Transverse colon (tissue), 4 donors: ENCODE measurements around the gene MYZAP. TPM values are rescaled to one million over a fixed set of nuclear protein-coding genes. Genes with fewer than 3 reads are reported as not detected.

Source experiments
- DNase-seq: peaks from one replicate; pipeline ENCODE4 v3.0.0-alpha.2; 2019
- H3K27ac ChIP-seq, 4 donors: fragments of 200-600 bp; sonication (generic); 2 replicates each; pipeline ENCODE4 v1.5.1; 2016 to 2018; ENCODE audit warnings: inconsistent platforms in 4 of 4
- H3K27me3 ChIP-seq: fragments of 200-600 bp; sonication (generic); 2 replicates; pipeline ENCODE4 v1.5.1; 2017; ENCODE audit warnings: inconsistent platforms
- H3K36me3 ChIP-seq, 4 donors: fragments of 200-600 bp; sonication (generic); 2 replicates each; pipeline ENCODE4 v1.5.1; 2017 to 2019; ENCODE audit warnings: inconsistent platforms in 4 of 4
- H3K4me1 ChIP-seq, 4 donors: fragments of 200-600 bp; sonication (generic); 2 replicates each; pipeline ENCODE4 v1.5.1; 2017 to 2020; ENCODE audit warnings: inconsistent platforms in 4 of 4
- H3K4me3 ChIP-seq, 4 donors: fragments of 200-600 bp; sonication (generic); 1 replicate in 1 of 4; 2 replicates in 3 of 4; pipeline versions ENCODE4 v1.5.1 to v1.6.1; 2017 to 2019; ENCODE audit warnings: inconsistent platforms in 4 of 4
- H3K9me3 ChIP-seq, 2 donors: fragments of 200-600 bp; sonication (generic); 2 replicates each; pipeline ENCODE4 v1.5.1; 2017 to 2019; ENCODE audit warnings: inconsistent platforms in 2 of 2
- CTCF ChIP-seq, 5 experiments: fragments of 200-600 bp in 3 of 5; fragments of 450-650 bp in 2 of 5; sonication (generic) in 3 of 5; IDR thresholded peaks; 1 replicate in 2 of 5; 2 replicates in 3 of 5; pipeline ENCODE4 v1.5.1; 2016 to 2017; ENCODE audit warnings: antibody characterized with exemption in 5 of 5, inconsistent platforms in 3 of 5, mild to moderate bottlenecking in 2 of 5, moderate library complexity in 1 of 5
- EP300 ChIP-seq: sonication (generic); formaldehyde crosslinking; IDR thresholded peaks from one replicate; pipeline ENCODE4 v1.6.1; 2017; ENCODE audit warnings: antibody characterized with exemption, low read depth
- POLR2A ChIP-seq: fragments of 450-650 bp; IDR thresholded peaks from one replicate; pipeline ENCODE4 v1.6.1; 2016; ENCODE audit warnings: antibody characterized with exemption, mild to moderate bottlenecking, moderate library complexity
- POLR2AphosphoS5 ChIP-seq, 3 donors: sonication (generic); formaldehyde crosslinking; IDR thresholded peaks; one replicate each; pipeline ENCODE4 v1.6.1; 2016; ENCODE audit warnings: antibody characterized with exemption in 3 of 3
- WGBS, 2 donors: methylation state at CpG; one replicate each; pipeline ENCODE4 v1.1.5; 2018; ENCODE audit warnings: low coverage in 1 of 2; 5-methylcytosine and 5-hydroxymethylcytosine counted together
- in situ Hi-C, 4 donors: fragments of 200-750 bp; cut with MboI; loops; one replicate each; pipeline versions ENCODE4 v1.15.0 to v1.15.1; 2017; ENCODE audit warnings: low sequenced_read_pairs in 3 of 4, low pct_ligation_motif_present in 1 of 4, low pct_unique_long_range_greater_than_20kb in 1 of 4
- intact Hi-C: fragments of 100-400 bp; cut with DNase I; formaldehyde crosslinking; loops from one replicate; pipeline ENCODE4 v1.15.1; 2023; ENCODE audit warnings: low total_unique reads
- total RNA-seq, 4 donors: library from RNA; depleted of rRNA; stranded (reverse); fragments of >200 nt; gene quantifications; one replicate each; pipeline ENCODE4 v1.1.0, GENCODE V29; 2016

Gene MYZAP
- total RNA-seq, 4 donors from 2014 or later, result 1.00 to 24.3 (median 10.7) TPM

GRCh38 chr15:57583720-57584119 lies 8.0 kb upstream of the MYZAP start:
- WGBS, 2 donors, result 90% methylated on average over 3 of the region's 3 CpGs; no CpG with 5 or more reads in 1 of the 2 donors
- Histone ChIP-seq H3K27ac (no peak overlapping the region), H3K4me1 (peaks cover 0 to 34% (median 16%) of the 10 kb centered on the region in 4 donors), H3K27me3 (no peaks in the 10 kb centered on the region), H3K9me3 (peaks cover 8 to 14% of the 10 kb centered on the region in 2 donors), H3K36me3 (no peaks in the 10 kb centered on the region), H3K4me3 (no peak overlapping the region)
- TF ChIP-seq POLR2A (no peak), CTCF (IDR thresholded peaks at IDR 0.05) (no peak), POLR2AphosphoS5 (IDR thresholded peaks at IDR 0.05) (no peak), EP300 (no peak)
- in situ Hi-C loops (no loop called here), intact Hi-C loops (no loop called here)
- no peak for DNase-seq

DNA sequence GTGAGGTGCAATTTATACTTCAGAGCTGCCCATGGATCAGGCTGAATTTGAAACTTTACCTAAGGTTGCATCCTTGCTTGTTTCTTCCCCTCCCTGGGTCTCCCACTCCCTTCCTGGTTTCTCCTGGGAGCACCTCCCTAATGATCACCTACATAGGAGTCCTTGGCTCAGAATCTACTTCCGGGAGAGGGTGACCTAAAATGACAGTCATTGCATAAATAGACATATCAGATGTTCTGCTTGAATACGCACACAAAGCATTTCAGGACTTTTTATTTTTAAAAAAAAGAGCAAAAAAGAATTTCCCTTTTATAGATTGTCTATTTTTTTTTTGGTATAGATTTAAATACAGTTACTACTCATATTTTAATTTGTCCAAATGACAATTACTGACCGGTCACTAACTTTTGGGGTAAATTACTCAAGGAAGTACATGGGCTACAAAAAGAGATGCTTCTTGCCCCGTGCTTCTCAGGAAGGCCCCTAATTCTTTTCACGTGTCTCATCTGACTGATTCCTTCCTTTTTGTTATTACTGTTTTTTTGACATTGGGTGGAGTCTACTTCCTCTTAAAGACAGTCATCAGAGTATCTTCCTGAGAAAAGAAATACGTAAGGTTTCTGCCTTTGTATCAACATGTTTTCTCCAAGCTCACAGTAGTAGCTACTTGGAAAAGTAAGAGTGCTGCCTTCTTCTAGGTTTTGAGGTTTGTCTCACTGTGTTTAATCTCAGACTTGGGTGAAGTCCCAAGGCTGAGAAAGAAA lies 4.9 kb upstream of the MYZAP start:
- Histone ChIP-seq H3K27ac (no peak overlapping the region), H3K9me3 (peaks cover 8 to 14% of the 10 kb centered on the region in 2 donors)
- in situ Hi-C loops, result no loop called here

DNA sequence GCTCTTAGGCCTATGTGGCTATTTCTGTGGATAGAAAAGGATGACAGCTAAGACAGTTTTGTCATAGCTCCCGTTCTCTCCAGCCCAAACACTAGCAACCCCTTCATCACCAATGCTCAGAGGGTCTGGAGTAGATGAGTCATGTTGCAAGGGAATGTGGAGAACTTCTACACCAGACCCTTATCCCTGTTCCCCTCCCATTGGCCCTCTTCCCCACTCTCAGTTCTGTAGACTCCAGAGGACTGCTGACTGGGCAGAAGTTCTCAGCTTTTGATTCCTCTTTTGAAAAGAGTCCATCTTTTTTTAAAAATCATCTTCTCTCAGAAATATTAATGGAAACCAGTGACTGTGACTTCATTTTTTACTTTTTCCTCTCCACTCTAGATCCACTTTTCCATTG lies 2.4 kb upstream of the MYZAP start:
- Histone ChIP-seq H3K4me1 (peaks cover 0 to 16% (median 8%) of the 10 kb centered on the region in 4 donors), H3K9me3 (no peaks in the 10 kb centered on the region), H3K27me3 (no peaks in the 10 kb centered on the region), H3K4me3 (no peak overlapping the region), H3K27ac (peak overlapping the region in 1 of 4 donors; percentile 44), H3K36me3 (no peaks in the 10 kb centered on the region)
- intact Hi-C loops (no loop called here), in situ Hi-C loops (no loop called here)
- DNase-seq, result no peak
- WGBS, 2 donors, result 81 to 100% methylated on average over 1 of the region's 1 CpG
- no peak for TF ChIP-seq EP300
- TF ChIP-seq POLR2AphosphoS5 (IDR thresholded peaks at IDR 0.05), result no peak
- TF ChIP-seq POLR2A, result no peak
- TF ChIP-seq CTCF (IDR thresholded peaks at IDR 0.05), result no peak

More for the DNA sequence above, 4.9 kb upstream of the MYZAP start:
- peaks cover 0 to 13% (median 5%) of the 10 kb centered on the region in 4 donors for H3K4me1 ChIP-seq
- H3K4me3 ChIP-seq, result no peak overlapping the region
- no peak for DNase-seq
- WGBS, 2 donors, result 50 to 55% methylated on average over 6 of the region's 6 CpGs
- no peak for TF ChIP-seq POLR2A
- no peak for TF ChIP-seq CTCF (IDR thresholded peaks at IDR 0.05)
- no peak for TF ChIP-seq EP300
- TF ChIP-seq POLR2AphosphoS5 (IDR thresholded peaks at IDR 0.05), result no peak
- intact Hi-C loops, result no loop called here
- no peaks in the 10 kb centered on the region for H3K27me3 ChIP-seq
- no peaks in the 10 kb centered on the region for H3K36me3 ChIP-seq

GRCh38 chr15:57589754-57590153 lies 1.9 kb upstream of the MYZAP start:
- intact Hi-C loops (no loop called here), in situ Hi-C loops (no loop called here)
- WGBS, 2 donors, result 72 to 100% methylated on average over 1 to 2 of the region's 2 CpGs
- no peaks in the 10 kb centered on the region for H3K9me3 ChIP-seq
- peaks cover 2 to 19% (median 10%) of the 10 kb centered on the region in 4 donors for H3K4me1 ChIP-seq
- TF ChIP-seq POLR2A (no peak), CTCF (IDR thresholded peaks at IDR 0.05) (no peak), POLR2AphosphoS5 (IDR thresholded peaks at IDR 0.05) (no peak), EP300 (no peak)
- no peaks in the 10 kb centered on the region for H3K27me3 ChIP-seq
- peak overlapping the region in 1 of 4 donors; percentile 44 for H3K27ac ChIP-seq
- no peak for DNase-seq
- no peak overlapping the region for H3K4me3 ChIP-seq
- no peaks in the 10 kb centered on the region for H3K36me3 ChIP-seq
